GM19023 (cell line): Measurements from ENCODE around the gene LAMTOR4.
A peak's percentile ranks its signal among the peaks of the same experiment; 100 is the strongest.

Experiments
- ATAC-seq: cut with Tn5 transposase; IDR thresholded peaks from one replicate; pipeline ENCODE4 v1.9.1; 2021; ENCODE audit warnings: mild to moderate bottlenecking, moderate library complexity; ENCODE audit not compliant: unreplicated experiment

Gene LAMTOR4

DNA sequence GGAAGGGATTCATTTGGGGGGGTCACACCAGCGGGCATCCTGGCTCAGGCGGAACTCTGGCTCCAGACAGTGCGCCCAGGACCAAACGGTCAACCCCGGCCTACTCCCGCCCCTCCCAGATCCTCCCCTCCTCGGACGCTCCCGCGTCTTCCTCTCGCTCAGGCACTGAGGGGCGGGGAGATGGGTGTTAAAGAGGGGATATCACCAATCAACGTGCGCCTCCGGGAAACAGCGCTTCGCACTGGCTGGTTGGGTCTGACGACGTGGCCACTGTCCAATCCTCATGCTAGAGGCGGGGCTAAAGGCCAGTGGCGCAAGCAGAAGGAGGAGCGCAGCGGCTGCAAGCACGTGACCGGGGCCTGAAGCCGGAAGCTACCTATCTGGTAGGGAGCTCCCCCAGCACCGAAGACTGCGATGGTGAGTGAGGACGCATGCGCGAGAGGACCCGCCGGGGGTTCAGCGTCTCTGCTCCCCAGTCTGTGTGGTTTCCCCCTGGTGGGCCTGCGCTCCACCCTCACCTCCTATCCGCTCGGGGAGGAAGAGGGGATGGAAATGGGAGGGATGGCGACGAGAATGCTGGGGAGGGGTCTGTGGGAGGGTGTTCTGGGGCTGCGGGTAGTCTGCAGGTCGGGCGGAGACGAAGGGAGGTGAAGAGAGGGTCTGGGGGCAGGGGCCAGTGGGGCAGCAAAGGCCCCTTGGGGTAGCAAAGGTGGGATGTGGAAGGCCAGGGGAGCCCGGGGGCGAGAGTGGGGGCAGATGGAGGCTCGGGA is at the start of gene LAMTOR4:
LAMTOR4 (plus strand) TSS at position 360 of the 770 bp plus-strand sequence; CDS start at position 415, 55 bp downstream.
- peak; percentile 98 for ATAC-seq

DNA sequence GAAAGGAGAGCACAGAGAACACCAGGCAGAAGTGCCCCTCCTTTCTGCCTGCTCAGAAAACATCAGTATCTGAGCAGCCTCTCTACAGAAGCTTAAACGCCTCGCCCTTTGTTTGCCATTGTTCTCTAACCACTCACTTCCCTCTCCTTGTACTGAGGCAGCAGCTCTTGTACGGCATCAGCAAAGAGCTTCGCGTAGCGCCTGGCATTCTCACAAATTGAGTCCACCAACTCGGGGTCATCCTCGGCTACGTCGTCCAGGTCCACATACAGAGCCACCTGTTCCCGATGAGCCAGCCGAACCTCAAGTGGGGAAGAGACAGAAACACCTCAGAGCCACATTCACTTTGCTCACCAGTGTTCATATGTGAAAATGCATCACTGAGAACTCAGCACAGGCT is 49.3 kb upstream of the LAMTOR4 start:
- no peak for ATAC-seq

DNA sequence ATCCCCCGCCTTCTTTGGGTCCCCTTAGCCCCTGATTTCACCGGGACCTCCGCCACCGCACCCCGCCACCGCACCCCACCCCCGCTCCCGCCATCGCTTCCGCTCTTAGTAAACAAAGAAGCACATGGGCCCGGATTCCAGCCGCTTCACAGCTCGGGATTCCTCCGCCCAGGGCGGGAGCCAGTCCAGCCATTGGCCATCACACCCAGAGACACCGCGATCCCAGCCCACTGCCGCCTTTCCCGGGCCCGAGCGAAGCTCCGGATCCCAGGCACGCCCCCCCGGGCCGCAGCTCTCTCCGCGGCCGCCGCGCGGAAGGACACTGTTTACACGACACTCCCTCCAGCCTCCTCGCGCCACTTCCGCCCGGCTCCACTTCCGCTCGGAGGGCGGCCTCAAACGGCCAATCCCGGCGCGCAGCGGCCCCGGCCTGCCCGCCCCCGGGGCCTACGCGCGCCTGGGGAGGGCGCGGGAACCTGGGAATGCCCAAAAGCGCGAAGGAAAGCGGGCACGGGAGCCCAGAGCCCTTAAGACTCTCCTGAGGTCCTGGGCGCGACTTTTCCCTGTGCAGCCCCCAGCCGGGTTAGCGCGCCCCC is 48.2 kb upstream of the LAMTOR4 start:
- ATAC-seq = peak; percentile 68

DNA sequence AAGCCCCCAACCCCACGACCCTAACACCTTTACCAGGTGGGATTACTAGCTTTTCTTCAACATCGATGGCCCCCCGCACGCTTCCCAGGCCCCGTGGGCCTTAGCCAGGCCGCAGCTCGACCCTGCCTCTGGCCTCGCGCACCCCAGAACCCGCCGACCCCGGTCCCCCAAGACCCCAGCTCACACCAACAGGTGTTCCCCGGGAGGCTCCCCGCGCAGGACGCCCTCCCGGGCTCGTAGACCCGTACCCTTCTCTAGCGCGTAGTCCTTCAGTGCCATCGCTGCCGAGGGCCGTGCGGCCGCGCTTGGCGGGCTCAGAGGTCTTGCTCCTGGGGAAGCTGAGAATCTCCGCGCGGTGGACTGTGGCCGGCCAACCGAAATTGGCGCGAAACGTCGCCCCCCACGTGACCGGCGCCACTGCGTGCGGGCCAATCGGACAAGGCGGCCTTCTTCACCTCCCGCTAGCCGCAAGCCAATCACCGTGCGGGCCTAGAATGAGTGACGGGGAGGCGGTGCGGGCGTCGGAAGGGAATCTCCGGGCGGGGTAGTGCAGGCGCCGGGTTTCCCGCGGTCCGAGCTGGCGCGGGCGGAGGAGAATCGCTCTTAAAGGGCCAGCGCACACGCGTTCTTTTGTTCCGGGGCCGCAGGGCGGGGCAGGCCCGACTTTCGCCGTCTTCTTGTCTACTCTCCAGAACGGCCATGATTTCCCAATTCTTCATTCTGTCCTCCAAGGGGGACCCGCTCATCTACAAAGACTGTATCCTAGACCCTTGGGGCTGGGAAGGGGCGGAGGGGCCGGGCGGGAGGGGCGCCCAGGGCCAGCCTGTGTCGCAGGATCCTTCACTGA is 47.5 kb upstream of the LAMTOR4 start, which contains the start of the genes AP4M1 and MCM7:
AP4M1 (plus strand) TSS at position 628 of the 847 bp plus-strand sequence; CDS start at position 700, 72 bp downstream.
MCM7 (minus strand) TSS at position 382 of the 847 bp plus-strand sequence; CDS start at position 279, 103 bp downstream.
- peak; percentile 84 for ATAC-seq

DNA sequence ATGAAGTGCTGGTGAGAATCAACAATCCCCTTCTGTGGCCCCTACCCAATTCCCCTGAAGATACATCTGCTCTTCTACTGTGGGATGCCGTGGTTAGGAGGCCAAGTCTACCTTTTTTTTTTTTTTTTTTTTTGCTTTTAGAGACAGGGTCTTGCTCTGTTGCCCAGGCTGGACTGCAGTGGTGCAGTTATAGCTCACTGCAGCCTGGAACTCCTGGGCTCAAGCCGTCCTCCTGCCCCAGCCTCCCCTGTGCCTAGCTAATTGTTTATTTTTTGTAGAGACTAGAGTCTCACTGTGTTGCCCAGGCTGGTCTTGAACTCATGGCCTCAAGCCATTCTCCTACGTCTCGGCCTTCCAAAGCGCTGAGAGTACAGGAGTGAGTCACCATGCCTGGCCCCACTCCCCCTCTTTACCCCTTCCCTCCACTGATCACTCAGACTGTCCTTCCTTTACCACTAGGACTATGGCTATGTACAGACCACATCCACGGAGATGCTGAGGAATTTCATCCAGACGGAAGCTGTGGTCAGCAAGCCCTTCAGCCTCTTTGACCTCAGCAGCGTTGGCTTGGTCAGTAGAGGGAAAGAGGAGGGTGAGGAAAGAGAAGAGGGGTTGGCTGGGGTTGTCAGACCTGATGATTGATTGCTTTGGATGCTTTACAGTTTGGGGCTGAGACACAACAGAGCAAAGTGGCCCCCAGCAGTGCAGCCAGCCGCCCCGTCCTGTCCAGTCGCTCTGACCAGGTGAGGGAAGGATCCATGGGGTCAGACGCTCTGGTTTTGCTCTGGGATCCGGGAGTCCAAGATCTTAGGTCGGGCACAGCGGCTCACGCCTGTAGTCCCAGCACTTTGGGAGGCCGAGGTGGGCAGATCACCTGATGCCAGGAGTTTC is 45.5 kb upstream of the LAMTOR4 start:
- no peak for ATAC-seq

DNA sequence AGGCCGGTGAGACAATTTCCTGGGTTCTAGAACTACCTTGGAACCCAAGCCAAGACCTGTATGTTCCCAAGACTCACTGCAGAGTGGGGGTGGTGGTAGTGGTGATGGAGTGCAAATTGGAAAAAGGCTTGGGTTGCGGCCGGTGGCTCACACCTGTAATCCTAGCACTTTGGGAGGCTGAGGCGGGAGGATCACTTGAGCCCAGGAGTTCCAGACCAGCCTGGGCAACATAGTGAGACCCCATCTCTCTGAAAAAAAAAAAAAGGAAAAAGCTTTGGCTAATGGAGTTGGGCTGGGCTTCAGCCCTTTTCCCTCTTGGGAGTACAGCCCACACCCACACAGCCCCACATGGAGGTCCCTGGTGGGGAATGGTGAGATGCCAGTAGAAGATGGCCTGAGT is 43.2 kb upstream of the LAMTOR4 start:
- ATAC-seq = no peak

DNA sequence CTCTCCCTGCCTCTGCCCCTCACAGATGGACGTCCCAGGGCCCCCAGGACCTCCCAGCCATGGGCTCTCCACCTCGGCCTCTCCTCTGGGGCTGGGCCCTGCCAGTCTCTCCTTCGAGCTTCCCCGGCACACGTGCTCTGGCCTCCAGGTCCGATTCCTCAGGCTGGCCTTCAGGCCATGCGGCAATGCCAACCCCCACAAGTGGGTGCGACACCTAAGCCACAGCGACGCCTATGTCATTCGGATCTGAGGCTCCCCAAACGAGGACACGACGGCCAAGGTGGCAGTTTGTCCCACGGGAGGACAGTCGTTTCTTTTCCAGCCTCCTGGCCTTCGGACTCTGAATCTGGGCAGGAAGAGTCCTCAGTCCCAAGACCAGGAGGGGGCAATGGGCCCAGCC is 42.1 kb upstream of the LAMTOR4 start:
- no peak for ATAC-seq

DNA sequence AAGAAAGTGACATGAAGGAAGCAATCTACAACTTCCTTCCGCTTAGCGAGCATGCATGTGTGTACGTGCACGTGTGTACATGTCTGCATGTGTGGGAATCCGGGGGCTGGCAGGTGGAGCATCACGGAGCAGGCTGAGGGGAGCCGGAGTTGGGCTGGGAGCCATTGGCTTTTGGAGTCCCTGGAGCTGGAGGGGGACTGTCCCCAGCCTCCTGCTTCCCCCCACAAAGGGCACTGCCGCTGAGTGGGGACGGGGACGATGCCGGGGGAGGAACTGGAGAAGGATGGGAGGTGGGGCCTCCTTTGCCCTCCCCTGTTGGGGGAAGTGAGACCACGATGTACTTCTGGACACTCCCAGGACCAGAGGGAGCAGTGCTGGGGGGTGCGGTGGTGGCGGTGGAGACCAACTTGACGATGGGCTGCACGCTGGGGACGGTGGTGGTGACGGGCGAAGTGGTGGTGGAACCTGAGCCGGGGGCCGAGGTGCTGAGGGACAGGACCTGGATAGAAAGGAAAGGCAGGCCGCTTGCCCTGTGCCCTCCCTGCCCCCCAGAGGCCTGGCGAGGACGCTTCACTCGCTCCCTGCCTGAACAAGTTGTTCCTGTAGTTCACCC is 41.5 kb upstream of the LAMTOR4 start:
- no peak for ATAC-seq

DNA sequence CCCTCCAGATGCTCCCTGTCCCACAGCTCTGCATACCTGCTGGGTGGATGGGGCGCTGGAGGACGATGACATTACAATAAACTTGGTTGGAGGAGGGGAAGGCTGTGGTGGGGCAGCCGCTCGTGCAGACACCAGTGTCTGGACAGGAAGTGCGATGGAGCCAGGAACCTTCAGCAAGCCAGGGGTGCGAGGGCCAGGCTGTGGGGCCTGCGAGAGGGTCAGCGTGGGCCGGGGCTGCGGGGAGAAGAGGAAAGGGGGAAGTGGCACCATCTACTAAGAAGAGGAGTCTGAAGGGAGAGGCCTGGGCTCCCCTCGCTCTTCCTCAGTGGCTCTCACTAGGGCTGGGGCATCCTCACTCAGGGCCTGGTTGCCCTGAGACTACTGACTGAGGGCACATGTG is 40.8 kb upstream of the LAMTOR4 start:
- no peak for ATAC-seq

DNA sequence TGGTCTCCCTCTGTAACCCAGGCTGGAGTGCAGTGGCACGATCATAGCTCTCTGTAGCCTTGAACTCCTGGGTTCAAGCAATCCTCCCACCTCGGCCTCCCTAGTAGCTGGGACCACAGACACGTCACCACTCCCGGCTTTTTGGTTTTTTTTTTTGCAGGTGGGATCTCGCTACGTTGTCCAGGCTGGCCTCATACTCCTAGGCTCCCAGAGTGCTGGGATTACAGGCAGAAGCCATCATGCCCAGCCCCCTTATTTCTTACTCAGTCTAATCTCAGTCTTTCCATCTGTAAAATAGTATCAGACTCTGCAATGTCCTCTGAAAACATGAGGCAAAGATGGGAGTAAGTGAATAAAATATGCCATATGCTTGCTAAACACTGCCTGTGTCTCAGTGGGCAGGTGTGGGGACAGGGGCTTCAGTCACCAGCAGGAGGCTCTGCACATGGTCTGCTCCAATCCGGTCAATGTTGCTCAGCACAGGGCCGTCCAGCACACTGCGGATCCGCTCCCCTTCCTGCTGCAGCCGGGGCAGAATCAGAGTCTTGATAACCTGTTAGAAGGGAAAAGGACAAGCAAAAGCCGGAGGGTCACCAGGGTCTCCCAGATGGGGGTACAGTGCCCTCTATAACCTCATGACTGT is 39.1 kb upstream of the LAMTOR4 start:
- no peak for ATAC-seq

DNA sequence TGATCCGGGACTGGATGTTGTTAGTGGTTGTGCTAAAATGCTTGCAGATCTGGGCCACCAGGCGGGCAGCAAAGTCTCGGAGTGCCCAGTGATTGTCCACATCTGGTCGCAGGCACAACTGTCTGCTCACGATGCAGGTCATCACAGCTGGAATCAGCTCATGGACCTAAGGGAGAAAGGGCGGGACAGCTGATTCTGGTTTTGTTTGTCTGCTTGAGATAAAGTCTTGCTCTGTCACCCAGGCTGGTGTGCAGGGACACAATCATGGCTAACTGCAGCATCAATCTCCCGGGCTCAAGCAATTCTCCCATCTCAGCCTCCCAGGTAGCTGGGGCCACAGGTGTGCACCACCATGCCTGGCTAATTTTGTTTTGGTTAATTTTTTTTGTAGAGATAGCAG is 37.6 kb upstream of the LAMTOR4 start:
- ATAC-seq = no peak

DNA sequence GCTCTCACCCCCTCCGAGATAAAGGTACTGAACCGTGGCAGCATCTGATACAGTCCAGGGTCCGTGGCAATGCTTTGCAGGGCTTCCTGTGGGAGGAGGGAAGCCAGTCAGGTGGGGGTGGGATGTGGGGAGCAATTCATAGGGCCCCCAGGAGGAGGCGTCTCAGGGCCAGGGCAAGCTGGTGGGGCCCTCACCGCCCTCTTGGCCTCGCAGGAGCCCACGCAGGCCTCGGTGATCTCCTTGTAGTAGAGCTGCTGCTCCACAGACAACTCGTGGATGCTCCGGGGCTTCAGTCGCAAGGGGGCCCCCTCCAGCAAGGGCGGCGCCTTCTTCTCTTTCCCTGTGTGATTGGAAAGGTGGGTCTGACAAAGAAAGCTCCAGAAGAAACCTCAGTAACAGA is 36.8 kb upstream of the LAMTOR4 start:
- ATAC-seq = no peak

DNA sequence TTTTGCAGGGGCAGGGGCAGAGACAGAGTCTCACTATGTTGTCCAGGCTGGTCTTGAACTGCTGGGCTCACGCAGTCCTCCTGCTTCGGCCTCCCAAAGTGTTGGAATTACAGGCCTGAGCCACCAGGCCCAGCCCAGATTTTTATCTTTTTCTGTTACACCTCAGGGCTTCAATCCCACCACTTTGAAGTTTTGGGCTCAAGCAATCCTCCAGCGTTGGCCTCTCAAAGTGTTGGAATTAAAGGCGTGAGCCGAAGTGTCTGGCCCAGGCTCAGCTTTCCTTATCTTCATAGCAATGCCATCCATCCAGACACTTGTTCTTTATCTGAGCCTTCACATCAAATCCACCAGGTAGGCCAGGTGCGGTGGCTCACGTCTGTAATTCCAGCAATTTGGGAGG is 33.7 kb upstream of the LAMTOR4 start:
- ATAC-seq = no peak

DNA sequence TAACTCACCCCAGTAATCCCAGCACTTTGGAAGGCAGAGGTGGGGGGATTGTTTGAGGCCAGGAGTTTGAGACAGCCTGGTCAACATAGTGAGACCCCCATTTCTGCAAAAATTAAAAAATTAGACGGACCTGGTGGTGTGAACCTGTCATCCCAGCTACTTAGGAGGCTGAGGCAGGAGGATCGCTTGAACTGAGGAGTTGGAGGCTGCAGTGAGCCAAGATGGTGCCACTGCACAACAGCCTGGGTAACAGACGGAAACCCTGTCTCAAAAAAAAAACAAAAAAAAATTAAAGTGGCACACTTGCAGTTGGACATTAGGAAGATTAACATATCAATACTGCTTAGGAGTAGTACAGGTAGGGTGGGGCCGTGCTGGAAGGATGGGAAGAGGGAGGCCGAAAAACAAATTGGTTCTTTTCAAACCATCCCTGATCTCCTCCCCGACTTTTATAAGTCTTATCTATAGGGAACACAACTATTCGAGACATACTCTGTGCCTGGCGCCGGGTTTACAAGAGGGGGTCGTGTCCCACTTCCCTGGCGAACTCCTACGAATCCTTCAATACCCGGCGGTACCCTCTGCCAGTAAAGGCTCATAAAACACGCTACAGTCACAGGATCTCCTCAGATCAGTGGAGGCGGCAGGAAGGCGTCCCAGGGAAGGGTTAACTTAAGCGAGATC is 30.2 kb upstream of the LAMTOR4 start:
- no peak for ATAC-seq

DNA sequence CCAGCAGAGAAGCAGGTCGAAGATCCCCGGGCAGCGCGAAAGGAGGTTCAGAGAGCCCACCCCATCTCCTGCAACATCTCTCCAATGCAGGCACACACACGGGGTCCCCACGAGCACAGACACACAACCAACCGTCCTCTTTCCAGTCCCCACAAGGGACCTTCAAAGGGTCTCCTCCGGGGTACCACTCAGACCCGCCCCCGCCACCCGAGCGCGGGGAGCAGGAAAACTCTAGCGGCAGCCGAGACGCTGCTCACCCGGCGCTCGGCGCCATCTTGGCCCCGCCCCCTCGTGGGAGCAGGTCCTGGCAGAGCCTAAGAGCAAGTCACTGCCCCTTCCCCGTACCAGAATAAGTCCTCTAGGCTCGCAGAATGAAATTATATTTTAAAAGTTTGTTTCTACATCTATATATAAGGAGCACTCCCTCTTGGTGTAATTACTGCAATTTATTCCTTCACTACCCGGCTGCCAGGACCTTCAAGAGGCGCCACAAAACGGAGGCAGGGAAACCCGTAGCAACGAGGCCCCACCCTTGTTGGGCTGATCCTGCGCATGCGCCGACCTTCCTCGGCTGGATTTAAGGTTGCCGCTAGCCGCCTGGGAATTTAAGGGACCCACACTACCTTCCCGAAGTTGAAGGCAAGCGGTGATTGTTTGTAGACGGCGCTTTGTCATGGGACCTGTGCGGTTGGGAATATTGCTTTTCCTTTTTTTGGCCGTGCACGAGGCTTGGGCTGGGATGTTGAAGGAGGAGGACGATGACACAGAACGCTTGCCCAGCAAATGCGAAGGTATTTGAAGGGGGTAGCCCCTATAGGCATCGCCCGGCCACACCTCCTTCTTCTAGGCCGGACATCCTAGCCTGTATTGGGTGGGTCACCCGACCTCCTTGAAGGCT is 29.4 kb upstream of the LAMTOR4 start, which contains the start of the genes CNPY4 and TAF6:
CNPY4 (plus strand) TSS at position 563 of the 898 bp plus-strand sequence; CDS start at position 674, 111 bp downstream.
TAF6 (minus strand) TSS at position 287 of the 898 bp plus-strand sequence. CDS start 5,149 bp downstream, outside the sequence.
- ATAC-seq = peak; percentile 70

DNA sequence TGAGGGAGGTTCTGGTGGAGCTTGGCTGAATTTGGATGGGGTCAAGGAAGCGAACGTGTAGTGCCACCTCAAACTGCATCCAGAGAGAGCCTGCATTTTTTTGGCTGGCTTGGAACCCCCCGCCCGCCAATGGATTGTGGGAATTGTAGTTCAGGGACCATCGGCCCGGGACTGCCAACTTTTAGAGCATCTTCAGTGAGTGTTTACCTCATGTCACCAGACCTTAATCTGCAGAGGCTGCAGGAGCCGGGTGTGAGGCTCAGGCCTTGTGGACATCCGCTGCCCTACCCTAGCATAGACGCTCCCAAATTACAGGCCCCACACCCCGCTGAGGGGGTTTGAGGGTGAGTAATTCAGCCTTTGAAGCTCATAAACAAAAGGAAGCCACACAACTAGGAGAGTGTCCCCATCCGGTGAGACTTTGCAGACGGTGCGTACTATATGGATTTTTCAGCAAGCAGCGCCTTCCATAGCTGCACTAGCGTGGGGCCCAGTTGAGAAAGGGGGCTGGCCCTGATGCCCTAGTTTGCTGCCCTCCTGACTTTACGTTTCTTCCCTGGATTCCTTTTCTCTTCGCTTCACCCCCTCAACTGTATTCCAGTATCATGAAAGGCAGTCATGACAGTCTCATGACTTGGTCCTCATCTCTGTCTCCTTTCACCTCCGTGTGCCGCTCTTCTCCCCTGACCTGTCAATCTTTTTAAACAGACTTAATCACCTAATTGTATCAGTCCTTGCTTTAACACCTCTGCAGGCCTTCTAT is 28.6 kb upstream of the LAMTOR4 start:
- ATAC-seq = peak; percentile 29

DNA sequence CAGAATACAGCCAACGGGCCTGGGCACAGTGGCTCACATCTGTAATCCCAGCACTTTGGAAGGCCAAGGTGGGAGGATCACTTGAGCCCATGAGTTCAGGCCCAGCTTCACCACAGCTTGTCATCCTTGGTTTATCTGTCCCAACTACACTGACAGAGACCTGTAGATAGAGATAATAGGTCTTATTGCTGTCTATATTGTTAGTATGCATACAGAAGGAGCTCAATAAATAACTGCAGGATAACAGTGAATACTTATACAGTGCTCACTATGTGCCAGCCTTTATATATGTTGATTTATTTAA is 28.0 kb upstream of the LAMTOR4 start:
- no peak for ATAC-seq
